Natural killer cell treated with Interleukin-12 subunit alpha and Interleukin-12 subunit beta and Interleukin-15 and Interleukin-18, amount 100 ng/mL, for 72 hours (primary cell): ENCODE data around the gene GMDS. TPM values are rescaled to one million over a fixed set of nuclear protein-coding genes. Genes with fewer than 3 reads are reported as not detected.

Experiments
- ATAC-seq, 2 donors: fragments of 150-1000 bp; cut with Tn5 transposase in 1 of 2; sonication (Bioruptor Pico), chemical (Tn5 transposase) in 1 of 2; 2 replicates each; pipeline ENCODE4 v1.10.0; 2021
- DNase-seq: peaks from one replicate; pipeline ENCODE4 v3.0.0; 2022; ENCODE audit warnings: low spot score
- H3K27ac Mint-ChIP-seq, 2 donors: 1 replicate in 1 of 2; 2 replicates in 1 of 2; pipeline ENCODE4 v1.8.0; 2022; ENCODE audit warnings: mixed read lengths in 2 of 2, mild to moderate bottlenecking in 1 of 2, moderate library complexity in 1 of 2
- H3K27me3 Mint-ChIP-seq, 2 donors: 1 replicate in 1 of 2; 2 replicates in 1 of 2; pipeline ENCODE4 v1.8.0; 2022; ENCODE audit warnings: mixed read lengths in 2 of 2
- H3K36me3 Mint-ChIP-seq: one replicate; pipeline ENCODE4 v1.8.0; 2022; ENCODE audit warnings: mixed read lengths
- H3K4me1 Mint-ChIP-seq, 2 donors: 1 replicate in 1 of 2; 2 replicates in 1 of 2; pipeline ENCODE4 v1.8.0; 2022; ENCODE audit warnings: low read depth in 2 of 2, mixed read lengths in 2 of 2, mild to moderate bottlenecking in 1 of 2
- H3K4me3 Mint-ChIP-seq: one replicate; pipeline ENCODE4 v1.8.0; 2022; ENCODE audit warnings: mixed read lengths
- H3K9me3 Mint-ChIP-seq: 2 replicates; pipeline ENCODE4 v1.8.0; 2022; ENCODE audit warnings: mixed read lengths
- total RNA-seq, 2 donors: library from RNA; stranded (reverse); gene quantifications; one replicate each; pipeline ENCODE4 v1.2.3, GENCODE V29; 2022

GMDS gene
- total RNA-seq, 2 donors from 2014 or later: 23.7 to 39.4 TPM

GRCh38 chr6:1587546-1587945, 657.9 kb downstream of the GMDS start:
- Mint-ChIP-seq H3K4me3 (no peak overlapping the region), H3K27ac (no peak overlapping the region), H3K36me3 (no peaks in the 10 kb centered on the region), H3K27me3 (peaks cover 13% of the 10 kb centered on the region in 2 donors), H3K4me1 (no peaks in the 10 kb centered on the region), H3K9me3 (no peaks in the 10 kb centered on the region)
- DNase-seq: no peak
- no peak for ATAC-seq

GRCh38 chr6:1586861-1587450, 658.4 kb downstream of the GMDS start:
- DNase-seq (no peak), ATAC-seq (peak; percentile 28 to 48)
- Mint-ChIP-seq H3K4me1 (no peaks in the 10 kb centered on the region), H3K36me3 (no peaks in the 10 kb centered on the region), H3K9me3 (no peaks in the 10 kb centered on the region), H3K4me3 (no peak overlapping the region), H3K27ac (no peak overlapping the region), H3K27me3 (peaks cover 8 to 13% of the 10 kb centered on the region in 2 donors)

GRCh38 chr6:1586256-1586655, 659.1 kb downstream of the GMDS start:
- no peak for ATAC-seq

GRCh38 chr6:1585669-1586049, 659.7 kb downstream of the GMDS start:
- Mint-ChIP-seq H3K27ac (no peak overlapping the region), H3K9me3 (no peaks in the 10 kb centered on the region), H3K36me3 (no peaks in the 10 kb centered on the region), H3K4me1 (no peaks in the 10 kb centered on the region), H3K4me3 (no peak overlapping the region), H3K27me3 (peaks cover 10 to 13% of the 10 kb centered on the region in 2 donors)
- no peak for ATAC-seq
- DNase-seq: no peak

More at GRCh38 chr6:1586256-1586655, 659.1 kb downstream of the GMDS start:
- Mint-ChIP-seq H3K36me3 (no peaks in the 10 kb centered on the region), H3K27ac (no peak overlapping the region), H3K4me1 (no peaks in the 10 kb centered on the region), H3K27me3 (peaks cover 10 to 13% of the 10 kb centered on the region in 2 donors), H3K4me3 (no peak overlapping the region), H3K9me3 (no peaks in the 10 kb centered on the region)
- no peak for DNase-seq

- H3K4me3 Mint-ChIP-seq: no peak overlapping the region
- H3K27me3 Mint-ChIP-seq: peaks cover 10 to 13% of the 10 kb centered on the region in 2 donors
- no peak overlapping the region for H3K27ac Mint-ChIP-seq
- no peaks in the 10 kb centered on the region for H3K36me3 Mint-ChIP-seq
- no peaks in the 10 kb centered on the region for H3K9me3 Mint-ChIP-seq
- DNase-seq: no peak
- no peaks in the 10 kb centered on the region for H3K4me1 Mint-ChIP-seq
- no peak for ATAC-seq
Measured at GRCh38 chr6:1584996-1585668, 660.3 kb downstream of the GMDS start.

GRCh38 chr6:1584146-1584545, 661.3 kb downstream of the GMDS start:
- DNase-seq (no peak), ATAC-seq (no peak)
- Mint-ChIP-seq H3K4me3 (no peak overlapping the region), H3K9me3 (no peaks in the 10 kb centered on the region), H3K4me1 (no peaks in the 10 kb centered on the region), H3K36me3 (no peaks in the 10 kb centered on the region), H3K27me3 (peaks cover 2 to 10% of the 10 kb centered on the region in 2 donors), H3K27ac (no peak overlapping the region)

- no peak overlapping the region for H3K4me3 Mint-ChIP-seq
- H3K27me3 Mint-ChIP-seq: peaks cover 0 to 2% of the 10 kb centered on the region in 2 donors
- no peak overlapping the region for H3K27ac Mint-ChIP-seq
- ATAC-seq (peak; percentile 13 to 36), DNase-seq (no peak)
- no peaks in the 10 kb centered on the region for H3K4me1 Mint-ChIP-seq
- no peaks in the 10 kb centered on the region for H3K9me3 Mint-ChIP-seq
- H3K36me3 Mint-ChIP-seq: no peaks in the 10 kb centered on the region
Measured at GRCh38 chr6:1581120-1581991, 664.0 kb downstream of the GMDS start.

- no peak for DNase-seq
- no peaks in the 10 kb centered on the region for H3K36me3 Mint-ChIP-seq
- H3K27me3 Mint-ChIP-seq: peaks cover 0 to 2% of the 10 kb centered on the region in 2 donors
- H3K9me3 Mint-ChIP-seq: no peaks in the 10 kb centered on the region
- ATAC-seq: no peak
- H3K4me3 Mint-ChIP-seq: no peak overlapping the region
- no peaks in the 10 kb centered on the region for H3K4me1 Mint-ChIP-seq
- no peak overlapping the region for H3K27ac Mint-ChIP-seq
Measured at GRCh38 chr6:1580585-1580984, 664.8 kb downstream of the GMDS start.

GRCh38 chr6:1580109-1580508, 665.3 kb downstream of the GMDS start:
- peaks cover 0 to 2% of the 10 kb centered on the region in 2 donors for H3K27me3 Mint-ChIP-seq
- no peaks in the 10 kb centered on the region for H3K4me1 Mint-ChIP-seq
- no peaks in the 10 kb centered on the region for H3K9me3 Mint-ChIP-seq
- H3K36me3 Mint-ChIP-seq: no peaks in the 10 kb centered on the region
- DNase-seq (no peak), ATAC-seq (no peak)
- no peak overlapping the region for H3K4me3 Mint-ChIP-seq
- H3K27ac Mint-ChIP-seq: no peak overlapping the region

GRCh38 chr6:1579096-1579495, 666.3 kb downstream of the GMDS start:
- H3K4me1 Mint-ChIP-seq: no peaks in the 10 kb centered on the region
- no peak overlapping the region for H3K4me3 Mint-ChIP-seq
- no peak overlapping the region for H3K27ac Mint-ChIP-seq
- peaks cover 0 to 2% of the 10 kb centered on the region in 2 donors for H3K27me3 Mint-ChIP-seq
- ATAC-seq: no peak
- H3K36me3 Mint-ChIP-seq: no peaks in the 10 kb centered on the region
- no peak for DNase-seq
- no peaks in the 10 kb centered on the region for H3K9me3 Mint-ChIP-seq

- DNase-seq (no peak), ATAC-seq (no peak)
- no peaks in the 10 kb centered on the region for H3K4me1 Mint-ChIP-seq
- no peaks in the 10 kb centered on the region for H3K9me3 Mint-ChIP-seq
- no peak overlapping the region for H3K4me3 Mint-ChIP-seq
- no peaks in the 10 kb centered on the region for H3K36me3 Mint-ChIP-seq
- H3K27me3 Mint-ChIP-seq: peaks cover 0 to 2% of the 10 kb centered on the region in 2 donors
- H3K27ac Mint-ChIP-seq: no peak overlapping the region
Measured at GRCh38 chr6:1577896-1578745, 667.3 kb downstream of the GMDS start.

- H3K4me3 Mint-ChIP-seq: no peak overlapping the region
- H3K27ac Mint-ChIP-seq: no peak overlapping the region
- no peaks in the 10 kb centered on the region for H3K36me3 Mint-ChIP-seq
Measured at GRCh38 chr6:1577146-1577680, 668.2 kb downstream of the GMDS start.

GRCh38 chr6:1576711-1577110, 668.7 kb downstream of the GMDS start:
- peaks cover 4% of the 10 kb centered on the region for H3K9me3 Mint-ChIP-seq

More at GRCh38 chr6:1577146-1577680, 668.2 kb downstream of the GMDS start:
- DNase-seq (no peak), ATAC-seq (no peak)
- Mint-ChIP-seq H3K9me3 (no peaks in the 10 kb centered on the region), H3K4me1 (no peaks in the 10 kb centered on the region), H3K27me3 (peaks cover 0 to 6% of the 10 kb centered on the region in 2 donors)

More at GRCh38 chr6:1576711-1577110, 668.7 kb downstream of the GMDS start:
- no peaks in the 10 kb centered on the region for H3K4me1 Mint-ChIP-seq
- H3K27me3 Mint-ChIP-seq: peaks cover 4 to 6% of the 10 kb centered on the region in 2 donors
- H3K36me3 Mint-ChIP-seq: peaks cover 3% of the 10 kb centered on the region
- DNase-seq: no peak
- H3K27ac Mint-ChIP-seq: no peak overlapping the region
- H3K4me3 Mint-ChIP-seq: no peak overlapping the region
- no peak for ATAC-seq
